CD4-positive, alpha-beta T cell treated with Interleukin-15 for 1 hour (primary cell): ENCODE measurements around the gene KANSL1L.
"Not testable (repeated sequence)": the region's sequence is repeated elsewhere in the genome, so short reads cannot be mapped to it uniquely, and the experiment has no call there.

Experiments used
- DNase-seq: peaks from one replicate; pipeline ENCODE4 v3.0.0-alpha.2; 2020

KANSL1L gene, protein sequence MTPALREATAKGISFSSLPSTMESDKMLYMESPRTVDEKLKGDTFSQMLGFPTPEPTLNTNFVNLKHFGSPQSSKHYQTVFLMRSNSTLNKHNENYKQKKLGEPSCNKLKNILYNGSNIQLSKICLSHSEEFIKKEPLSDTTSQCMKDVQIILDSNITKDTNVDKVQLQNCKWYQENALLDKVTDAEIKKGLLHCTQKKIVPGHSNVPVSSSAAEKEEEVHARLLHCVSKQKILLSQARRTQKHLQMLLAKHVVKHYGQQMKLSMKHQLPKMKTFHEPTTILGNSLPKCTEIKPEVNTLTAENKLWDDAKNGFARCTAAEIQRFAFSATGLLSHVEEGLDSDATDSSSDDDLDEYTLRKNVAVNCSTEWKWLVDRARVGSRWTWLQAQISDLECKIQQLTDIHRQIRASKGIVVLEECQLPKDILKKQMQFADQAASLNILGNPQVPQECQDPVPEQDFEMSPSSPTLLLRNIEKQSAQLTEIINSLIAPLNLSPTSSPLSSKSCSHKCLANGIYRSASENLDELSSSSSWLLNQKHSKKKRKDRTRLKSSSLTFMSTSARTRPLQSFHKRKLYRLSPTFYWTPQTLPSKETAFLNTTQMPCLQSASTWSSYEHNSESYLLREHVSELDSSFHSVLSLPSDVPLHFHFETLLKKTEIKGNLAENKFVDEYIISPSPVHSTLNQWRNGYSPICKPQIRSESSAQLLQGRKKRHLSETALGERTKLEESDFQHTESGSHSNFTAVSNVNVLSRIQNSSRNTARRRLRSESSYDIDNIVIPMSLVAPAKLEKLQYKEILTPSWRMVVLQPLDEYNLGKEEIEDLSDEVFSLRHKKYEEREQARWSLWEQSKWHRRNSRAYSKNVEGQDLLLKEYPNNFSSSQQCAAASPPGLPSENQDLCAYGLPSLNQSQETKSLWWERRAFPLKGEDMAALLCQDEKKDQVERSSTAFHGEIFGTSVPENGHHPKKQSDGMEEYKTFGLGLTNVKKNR

DNA sequence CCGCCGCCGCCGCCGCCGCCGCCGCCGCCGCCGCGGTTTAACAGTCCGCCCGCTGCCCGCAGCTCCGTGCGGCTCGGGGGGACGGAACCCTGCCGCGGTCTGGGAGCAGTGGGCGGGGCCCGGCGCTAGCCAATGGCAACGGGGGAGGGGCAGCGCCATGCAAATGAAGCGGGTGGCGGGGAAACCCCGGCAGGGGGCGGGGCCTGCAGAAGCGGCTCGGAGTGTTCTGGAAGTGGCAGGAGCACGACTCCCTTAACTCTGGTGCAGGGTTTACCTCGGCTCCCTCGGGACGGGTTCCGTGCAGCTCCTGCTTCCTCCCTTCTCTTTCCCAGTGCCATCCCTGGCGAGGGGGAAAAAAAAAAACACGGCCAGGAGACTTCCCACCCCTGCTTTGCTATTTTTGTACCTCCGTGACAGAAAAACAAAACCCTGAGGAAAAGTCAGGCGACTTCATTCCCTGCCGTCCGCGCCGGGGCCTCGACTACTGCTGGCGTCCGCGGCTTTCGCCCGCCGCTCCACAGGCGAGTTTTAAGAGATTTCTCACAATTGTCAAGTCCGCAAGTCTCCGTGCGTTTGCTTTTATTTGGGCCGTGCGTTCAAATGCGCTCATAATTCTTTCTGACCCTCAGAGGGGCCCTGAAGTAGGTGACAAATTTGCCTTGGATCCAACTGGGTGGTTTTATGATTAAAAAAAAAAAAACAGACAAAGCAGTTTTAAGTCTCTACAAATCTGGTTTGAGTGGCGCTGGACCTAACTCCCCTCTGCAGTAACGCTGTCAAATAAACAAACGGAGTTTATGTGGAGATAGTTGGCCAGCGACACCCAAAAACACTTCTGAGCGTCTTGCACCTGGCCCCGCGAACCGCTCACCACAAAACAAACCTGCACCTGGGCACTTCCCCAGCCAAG is at the start of gene KANSL1L:
TSS of gene KANSL1L (minus strand) at position 101 of the 910 bp plus-strand sequence. CDS start 16,827 bp downstream, outside the sequence.
- DNase-seq, result peak; percentile 95

DNA sequence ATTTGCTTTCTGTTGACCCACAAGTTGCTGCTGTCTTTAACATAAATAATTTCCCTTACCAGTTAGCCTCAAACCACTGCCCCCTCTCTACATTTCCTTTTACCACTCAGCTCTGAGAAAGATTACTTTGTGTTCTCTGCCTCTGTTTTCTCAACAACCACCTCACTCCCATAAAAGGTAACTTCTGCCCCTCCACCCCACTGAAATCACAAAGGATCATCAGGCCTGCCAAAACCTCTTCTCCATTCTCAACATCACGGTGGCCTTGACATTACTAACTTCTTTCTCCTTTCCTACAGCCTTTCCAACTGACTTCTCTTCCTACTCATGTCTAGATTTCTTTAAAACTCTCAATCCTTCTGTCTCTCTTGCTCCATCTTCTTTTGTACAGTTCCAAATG is 43.9 kb upstream of the KANSL1L start:
- no peak for DNase-seq

DNA sequence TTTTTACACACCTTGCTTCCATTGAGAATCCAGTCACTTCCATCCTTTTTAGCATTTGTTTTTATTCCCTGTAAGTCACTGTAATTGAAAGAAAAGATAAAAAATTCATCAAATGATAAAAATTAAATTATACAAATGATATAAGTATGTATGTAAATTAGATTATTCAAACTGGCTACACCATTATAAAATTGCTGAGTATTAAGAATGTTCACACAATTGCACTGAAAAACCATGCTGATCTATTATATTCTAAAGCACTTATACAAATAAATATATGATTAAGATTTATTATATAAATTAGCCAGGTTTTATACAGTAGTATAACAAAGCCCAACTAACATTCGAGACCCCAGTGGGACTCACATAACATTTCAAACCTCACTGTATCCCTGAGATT is 39.0 kb upstream of the KANSL1L start:
- DNase-seq, result no peak

DNA sequence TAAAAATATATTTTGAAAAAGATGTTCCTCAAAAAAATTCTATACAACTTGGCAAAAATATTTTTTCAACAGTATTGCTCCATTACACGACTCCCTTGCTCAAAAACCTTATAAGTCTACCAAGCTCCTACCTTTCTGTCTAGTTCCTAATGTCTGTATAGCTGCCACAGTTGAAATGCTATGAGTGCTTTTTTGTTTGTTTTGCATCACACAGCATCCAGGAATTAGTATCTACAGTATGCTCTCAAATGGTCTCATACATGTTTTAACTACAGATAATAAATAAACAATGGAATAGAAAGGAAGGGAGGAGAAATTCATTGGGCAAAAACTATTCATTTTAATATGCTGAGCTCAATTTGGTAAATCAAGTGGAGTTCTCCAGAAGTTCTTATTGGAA is 36.7 kb upstream of the KANSL1L start:
- DNase-seq, result no peak

DNA sequence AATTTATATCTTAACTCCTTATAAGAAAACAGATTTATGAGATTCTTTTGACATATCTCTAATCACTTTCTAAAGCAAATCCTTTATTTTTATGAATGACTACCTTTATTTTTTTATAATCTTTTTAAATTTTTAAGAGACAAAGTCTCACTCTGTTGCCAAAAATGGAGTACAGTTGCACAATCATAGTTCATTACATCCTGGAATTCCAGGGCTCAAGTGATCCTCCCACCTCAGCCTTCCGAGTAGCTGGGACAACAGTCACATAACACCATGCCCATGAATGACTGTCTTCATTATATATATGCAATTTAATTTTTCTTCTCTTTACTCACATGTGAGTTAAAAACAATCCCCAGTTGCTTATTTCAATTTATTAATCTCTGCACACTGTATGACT is 32.3 kb upstream of the KANSL1L start:
- no peak for DNase-seq

DNA sequence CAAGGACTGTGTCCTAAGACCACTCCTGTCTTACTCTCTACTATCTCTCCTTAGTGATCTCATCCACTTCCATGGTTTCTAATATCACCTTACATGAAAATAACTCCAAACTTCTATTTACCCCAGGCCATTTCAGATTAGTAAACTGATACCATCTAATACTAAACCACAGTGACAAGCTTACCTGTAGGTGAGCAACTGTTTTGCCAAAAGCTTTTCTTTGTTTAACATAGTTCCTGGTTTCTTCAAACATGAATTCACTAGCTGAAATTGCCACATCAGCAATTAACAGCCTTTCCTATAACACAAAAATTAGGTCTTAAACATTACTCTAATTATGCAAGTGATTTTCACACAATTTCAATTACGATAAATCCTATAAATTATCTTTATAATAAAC is 31.9 kb upstream of the KANSL1L start:
- no peak for DNase-seq

DNA sequence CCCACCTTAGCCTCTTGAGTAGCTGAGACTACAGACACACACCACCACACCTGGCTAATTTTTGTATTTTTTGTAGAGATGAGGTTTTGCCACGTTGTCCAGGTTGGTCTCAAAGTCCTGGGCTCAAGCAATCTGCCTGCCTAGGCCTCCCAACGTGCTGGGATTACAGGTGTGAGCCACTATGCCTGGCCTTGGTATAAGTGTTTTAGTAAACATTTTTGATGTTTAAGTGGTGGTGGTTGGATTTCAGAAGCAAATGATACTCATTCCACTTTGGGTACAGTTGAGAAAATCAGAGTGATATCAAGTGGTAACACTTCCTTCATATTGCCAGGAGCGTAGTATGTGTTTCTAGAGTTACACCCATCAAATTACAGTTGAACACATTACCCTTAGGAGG is 28.6 kb upstream of the KANSL1L start:
- no peak for DNase-seq

DNA sequence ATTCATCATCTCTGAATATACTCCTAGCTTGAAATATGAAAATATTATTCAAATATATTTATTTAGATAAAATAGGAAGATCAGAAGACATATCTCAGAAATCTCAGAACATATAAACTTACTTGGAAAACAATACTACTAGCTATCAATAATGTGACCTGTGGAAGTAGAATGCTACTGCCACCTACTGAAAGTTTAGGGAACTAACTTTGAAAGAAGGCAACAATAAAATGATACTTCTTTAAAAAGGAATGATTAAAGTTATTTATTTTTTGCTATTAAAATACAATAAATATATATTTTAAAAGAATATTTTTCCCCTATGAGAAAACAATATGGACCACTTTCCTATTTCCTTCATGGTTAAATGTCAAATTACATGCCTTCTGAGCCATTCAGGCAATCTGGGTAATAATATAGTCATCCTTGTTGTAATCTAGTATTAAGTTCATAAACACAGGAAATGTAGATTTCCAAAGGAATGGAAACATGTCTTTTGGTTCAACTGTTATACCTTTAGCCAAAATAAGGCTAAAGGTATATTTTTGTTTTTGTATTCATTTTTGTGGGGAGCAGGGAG is 28.1 kb upstream of the KANSL1L start:
- DNase-seq, result no peak

DNA sequence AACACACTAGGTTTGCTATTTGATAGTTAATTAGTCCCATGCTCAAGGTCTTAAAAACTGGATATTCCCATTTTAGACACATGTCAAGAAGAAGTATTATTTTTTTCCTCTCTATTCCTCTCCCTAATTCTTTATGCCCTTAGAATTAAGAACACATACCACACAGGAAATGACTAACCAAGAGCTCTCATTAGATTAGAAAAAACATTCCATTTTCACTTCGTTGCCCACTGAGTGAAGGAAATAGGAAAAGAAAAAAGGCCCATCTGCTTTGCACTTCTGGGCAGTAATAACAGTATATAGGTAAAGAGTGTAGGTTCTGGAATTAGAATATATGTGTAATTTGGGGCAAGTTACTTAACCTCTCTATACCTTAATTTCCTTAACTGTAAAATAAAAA is 27.1 kb upstream of the KANSL1L start:
- no peak for DNase-seq

DNA sequence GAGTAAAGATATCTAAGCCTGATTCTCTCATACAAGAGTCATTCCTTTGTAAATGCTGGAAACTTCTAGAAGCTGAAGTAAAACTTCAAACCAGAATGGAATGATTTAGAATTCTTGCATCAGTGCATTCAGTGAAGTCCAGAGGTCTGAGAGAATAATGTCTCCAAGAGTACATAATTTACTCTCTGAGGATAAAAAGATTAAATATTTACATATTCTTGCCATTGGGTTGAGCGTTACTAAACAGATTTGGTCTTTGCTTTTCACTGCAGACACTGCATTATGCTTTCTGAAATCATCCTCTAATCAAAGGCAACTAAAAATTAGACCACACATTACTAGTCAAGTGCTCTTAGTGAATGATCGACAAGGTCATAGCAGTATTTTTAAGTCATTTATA is 26.5 kb upstream of the KANSL1L start:
- DNase-seq, result no peak

DNA sequence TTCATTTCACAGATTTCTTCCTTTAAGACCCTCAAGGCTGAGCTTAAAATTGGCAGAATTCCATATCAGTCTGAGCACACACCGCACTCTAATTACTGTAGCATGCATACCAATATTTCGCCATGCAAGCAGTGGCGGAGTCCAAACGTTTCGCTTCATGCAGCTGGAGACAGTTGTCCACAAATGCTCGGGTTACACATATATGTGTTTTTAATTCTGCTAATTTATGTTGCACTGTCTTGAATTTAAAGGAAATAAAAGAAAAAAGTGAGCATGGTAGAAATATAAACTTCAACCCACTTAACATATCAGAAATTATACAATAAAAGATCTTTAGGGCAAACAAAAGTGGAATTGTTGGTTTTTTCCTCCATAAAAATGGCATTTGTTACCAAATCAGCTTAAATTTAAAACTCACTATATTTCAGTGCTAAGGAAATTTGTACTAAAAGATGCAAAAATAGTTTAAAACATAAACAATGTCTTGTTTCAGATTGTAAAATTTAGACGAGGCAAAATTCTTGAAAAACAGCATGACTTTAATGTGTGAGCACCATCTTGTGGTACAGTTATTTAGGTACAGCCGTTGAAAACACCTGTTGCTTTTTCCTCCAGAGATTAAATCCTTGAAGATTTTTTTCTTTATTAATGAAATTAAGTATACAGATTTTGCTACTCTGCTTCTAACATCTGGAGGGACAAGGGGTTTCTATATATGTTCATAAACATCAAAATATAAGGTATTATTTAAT is 24.1 kb upstream of the KANSL1L start:
- DNase-seq, result no peak

DNA sequence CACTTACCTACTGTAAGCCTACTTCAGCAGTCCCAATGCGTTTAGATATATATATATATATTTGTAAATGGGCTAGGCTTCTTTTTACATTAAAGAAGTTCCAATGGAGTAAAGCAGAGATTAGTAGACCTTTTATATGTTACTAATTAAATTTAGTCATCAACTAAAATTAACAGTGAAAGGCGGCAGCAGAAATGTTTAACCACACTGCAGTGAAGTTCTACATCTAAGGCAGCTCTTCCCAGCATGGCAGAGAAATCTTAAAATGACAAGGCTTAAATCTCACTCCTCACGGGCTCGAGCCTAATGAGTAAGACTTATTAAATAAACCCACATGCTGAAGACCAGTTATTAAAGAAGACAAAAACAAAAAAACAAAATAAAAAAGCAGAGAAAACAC is 19.1 kb upstream of the KANSL1L start:
- no peak for DNase-seq

DNA sequence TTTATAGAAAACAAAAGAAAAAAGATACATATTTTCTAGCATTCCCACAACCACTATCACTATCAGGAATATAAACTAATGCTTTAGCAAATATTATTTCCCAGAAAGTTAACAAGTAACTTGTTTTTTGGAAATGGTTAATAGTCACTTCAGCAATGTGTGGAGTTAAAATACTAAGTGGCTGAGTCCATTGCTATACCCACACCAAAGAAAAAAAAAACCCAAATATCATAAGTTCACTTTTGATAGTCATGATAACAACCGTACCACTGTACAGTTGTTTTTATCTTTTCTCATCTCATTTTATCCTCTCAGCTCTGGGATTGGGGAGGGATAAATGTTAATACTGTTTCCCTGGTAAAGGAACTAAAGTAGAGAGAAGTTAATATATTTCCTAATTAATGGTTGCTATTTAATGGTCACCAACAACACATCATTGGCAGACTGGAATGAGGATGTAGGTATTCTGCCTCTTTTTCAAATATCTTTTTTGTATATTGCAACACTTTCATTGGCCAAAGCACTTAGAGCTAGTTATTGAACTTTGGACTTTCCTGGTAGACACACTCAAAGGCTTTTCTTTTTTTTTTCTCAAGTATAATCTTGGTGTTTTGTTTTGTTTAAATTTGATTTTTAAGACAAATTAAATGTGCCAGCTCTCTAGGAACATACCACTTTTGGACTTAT is 18.4 kb upstream of the KANSL1L start:
- no peak for DNase-seq

DNA sequence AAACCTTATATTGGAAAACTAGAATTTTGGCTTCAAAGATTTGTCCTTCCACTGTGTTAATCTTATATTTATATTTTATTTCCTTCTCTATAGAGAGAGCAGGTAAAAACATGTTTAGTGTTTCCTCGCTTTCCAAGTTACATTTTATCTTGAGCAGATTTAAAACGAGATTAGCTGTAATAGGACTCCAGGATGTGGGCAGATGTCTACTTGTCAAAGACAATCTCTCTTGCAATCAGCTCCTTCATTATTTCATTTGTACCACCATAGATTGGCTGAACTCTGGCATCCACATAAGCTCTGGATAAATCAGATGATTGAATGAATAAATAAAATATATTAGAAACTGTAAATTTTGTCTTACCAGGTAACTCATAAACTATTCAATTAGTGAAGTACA is 17.5 kb upstream of the KANSL1L start:
- DNase-seq, result no peak

DNA sequence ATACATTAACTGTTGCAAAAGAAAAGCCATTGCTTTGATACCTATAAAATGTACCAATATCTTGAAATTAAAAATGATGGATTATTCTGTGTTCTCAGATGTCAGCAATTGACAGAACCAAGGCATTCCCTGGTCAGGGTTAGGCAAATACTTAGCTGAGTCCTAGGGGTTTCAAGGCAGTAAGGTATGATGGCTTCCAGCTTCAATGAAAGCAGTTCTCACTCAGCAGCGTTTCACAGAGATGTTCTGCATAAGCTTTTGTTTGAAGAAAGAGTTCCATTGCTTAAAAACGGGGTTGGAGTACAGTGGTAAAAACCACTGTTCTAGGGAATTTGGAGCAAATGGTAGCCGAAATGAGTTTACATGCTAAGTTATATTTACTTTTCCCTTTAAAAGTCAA is 17.0 kb upstream of the KANSL1L start:
- DNase-seq, result no peak

DNA sequence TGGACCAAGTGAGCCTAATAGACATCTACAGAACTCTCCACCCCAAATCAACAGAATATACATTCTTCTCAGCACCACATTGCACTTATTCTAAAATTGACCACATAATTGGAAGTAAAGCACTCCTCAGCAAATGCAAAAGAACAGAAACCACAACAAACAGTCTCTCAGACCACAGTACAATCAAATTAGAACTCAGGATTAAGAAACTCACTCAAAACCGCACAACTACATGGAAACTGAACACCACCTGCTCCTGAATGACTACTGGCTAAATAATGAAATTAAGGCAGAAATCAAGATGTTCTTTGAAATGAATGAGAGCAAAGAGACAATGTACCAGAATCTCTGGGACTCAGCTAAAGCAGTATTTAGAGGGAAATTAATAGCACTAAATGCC is 12.7 kb upstream of the KANSL1L start:
- not testable (repeated sequence) for DNase-seq

DNA sequence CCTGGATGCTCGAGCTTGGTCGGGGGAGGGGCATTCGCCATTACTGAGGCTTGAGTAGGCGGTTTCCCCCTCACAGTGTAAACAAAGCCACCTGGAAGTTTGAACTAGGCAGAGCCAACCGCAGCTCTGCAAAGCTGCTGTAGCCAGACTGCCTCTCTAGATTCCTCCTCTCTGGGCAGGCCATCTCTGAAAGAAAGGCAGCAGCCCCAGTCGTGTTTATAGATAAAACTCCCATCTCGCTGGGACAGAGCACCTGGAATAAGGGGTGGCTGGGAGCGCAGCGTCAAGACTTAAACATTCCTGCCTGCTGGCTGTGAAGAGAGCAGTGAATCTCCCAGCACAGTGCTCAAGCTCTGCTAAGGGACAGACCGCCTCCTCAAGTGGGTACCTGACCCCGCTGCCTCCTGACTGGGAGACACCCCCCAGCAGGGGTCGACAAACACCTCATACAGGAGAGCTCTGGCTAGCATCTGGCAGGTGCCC is 10.4 kb upstream of the KANSL1L start:
- DNase-seq, result peak; percentile 19

DNA sequence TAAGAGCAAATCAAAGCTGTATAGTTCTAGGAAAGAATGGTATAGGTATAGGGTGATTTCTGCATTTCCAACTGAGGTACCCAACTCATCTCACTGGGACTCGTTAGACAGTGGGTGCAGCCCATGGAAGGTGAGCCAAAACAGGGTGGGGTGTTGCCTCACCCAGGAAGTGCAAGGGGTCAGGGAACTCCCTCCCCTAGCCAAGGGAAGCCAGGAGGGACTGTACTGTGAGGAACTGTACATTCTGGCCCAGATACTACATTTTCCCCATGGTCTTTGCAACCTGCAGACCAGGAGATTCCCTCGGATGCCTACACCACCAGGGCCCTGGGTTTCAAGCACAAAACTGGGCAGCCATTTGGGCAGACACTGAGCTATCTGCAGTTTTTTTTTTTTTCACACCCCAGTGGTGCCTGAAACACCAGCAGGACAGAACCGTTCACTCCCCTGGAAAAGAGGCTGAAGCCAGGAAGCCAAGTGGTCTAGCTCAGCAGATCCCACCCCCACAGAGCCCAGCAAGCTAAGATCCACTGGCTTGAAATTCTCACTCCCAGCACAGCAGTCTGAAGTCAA is 9.9 kb upstream of the KANSL1L start:
- DNase-seq, result not testable (repeated sequence)

DNA sequence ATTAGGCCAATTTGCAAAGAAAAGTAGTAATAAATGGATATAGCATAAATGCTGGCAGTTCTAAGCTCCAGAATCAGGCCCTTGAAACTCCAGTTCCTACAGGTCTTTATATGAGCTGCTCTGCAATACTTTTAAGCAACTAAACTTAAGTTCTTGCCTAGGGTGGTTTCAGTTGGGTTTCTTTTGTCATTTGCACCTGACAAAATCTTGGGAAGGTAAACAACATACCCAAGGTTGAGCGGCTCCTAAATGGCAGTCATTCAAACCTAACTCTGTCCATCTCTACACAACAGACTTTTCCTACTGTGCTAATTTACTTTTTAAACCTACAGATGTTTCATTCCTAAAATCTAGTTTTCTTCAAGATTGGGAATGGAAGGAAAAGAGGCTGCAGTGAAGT is 9.3 kb upstream of the KANSL1L start:
- DNase-seq, result no peak

DNA sequence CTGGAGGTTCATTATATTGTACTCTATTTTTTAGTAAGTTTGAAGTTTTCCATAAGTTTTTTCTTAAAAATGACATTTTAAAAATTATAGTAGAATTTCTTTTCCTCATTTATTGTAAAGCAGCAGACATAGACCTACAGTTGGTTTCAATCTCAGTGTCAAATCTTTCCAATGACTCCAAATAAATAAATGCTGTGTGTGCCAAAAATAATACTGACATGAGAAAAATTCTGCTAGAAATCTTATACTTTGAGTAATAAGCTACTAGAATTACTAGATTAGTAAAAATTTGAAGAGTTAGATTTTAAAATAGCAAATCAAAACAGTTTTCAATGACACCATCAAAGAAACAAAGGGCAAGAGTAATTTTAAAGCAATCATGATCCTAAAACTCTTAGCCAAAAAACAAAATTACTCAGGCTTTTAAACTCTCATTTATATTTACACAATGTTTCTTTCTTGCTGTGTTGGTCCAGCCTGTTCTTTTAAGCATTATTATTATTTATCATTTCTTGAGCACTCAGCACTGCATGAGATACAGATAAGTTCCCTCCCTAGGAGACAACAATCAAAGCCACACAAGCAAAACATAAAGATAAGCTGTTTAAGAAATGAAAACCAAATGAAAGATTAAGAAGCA is 8.3 kb upstream of the KANSL1L start:
- no peak for DNase-seq
